HG02642 (cell line): ENCODE results near the gene ZNF747.

ENCODE experiments used
- ATAC-seq: cut with Tn5 transposase; IDR thresholded peaks from one replicate; pipeline ENCODE4 v1.9.1; 2021; ENCODE audit warnings: mild to moderate bottlenecking; ENCODE audit not compliant: unreplicated experiment, poor library complexity

The ZNF747 gene

DNA sequence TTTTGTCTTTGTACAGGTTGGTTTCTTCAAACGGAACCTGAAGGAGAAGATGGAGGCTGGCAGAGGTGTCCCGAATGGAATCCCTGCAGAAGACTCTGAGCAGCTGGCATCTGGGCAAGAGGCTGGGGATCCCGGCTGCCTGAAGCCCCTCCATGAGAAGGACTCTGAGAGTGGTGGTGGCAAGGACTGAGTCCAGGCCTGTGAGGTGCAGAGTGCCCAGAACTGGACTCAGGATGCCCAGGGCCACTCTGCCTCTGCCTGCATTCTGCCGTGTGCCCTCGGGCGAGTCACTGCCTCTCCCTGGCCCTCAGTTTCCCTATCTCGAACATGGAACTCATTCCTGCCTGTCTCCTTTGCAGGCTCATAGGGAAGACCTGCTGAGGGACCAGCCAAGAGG lies 13.2 kb downstream of the ZNF747 start:
- ATAC-seq: no peak

DNA sequence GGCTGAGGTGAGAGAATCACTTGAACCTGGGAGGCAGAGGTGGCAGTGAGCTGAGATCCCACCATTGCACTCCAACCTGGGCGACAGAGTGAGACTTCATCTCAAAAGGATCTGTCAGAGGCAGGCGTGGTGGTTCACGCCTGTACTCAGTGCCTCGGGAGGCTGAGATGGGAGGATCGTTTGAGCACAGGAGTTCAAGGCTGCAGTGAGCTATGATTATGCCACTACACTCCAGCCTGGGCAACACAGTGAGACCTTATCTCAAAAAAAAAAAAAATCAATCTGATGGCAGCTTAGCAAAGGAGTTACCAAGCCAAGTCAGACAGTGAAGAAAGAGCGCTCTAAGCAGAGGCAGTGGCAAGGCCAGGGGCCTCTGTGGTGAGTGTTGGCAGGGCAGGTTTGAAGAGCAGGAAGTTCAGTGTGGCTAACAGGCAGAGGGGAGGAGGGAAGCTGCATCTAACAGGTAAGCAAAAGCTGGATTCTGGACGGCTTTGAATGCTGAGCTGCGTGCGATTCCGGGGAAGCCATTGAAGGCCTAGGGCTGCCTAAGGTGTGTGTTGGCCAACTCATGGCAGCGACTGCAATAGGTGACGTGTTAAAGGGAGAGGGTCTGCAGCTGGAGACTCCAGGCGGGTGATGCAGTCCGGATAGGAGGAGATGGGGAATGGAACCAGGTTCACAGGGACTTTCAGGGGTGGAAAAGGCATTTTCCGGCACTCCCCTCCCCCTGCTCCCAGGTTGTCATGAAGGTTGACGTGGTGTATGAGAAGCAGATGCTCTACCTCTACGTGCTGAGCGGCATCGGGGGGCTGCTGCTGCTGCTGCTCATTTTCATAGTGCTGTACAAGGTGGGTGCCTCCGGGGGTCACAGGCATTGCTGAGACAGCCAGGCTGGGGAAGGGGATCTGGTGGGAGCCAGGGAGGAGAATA lies 15.3 kb downstream of the ZNF747 start:
- ATAC-seq: no peak

DNA sequence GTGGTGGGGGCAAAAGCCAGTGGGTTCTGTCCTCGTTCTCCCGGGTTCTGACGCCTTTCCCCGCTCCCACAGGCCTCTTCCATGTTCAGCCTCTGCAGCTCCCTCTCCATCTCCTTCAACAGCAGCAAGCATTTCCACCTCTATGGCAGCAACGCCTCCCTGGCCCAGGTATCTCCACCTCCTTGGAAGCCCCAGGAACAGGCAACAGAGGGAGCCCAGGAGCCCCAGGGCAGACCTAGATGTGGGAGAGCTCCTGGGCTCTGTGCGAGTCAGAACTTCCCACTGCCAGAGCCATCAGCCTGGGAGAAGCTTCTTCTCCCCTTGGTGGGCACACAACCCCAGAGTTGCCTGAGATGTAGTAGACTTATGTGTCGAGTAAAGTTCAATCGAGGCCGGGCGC lies 16.1 kb downstream of the ZNF747 start:
- no peak for ATAC-seq

DNA sequence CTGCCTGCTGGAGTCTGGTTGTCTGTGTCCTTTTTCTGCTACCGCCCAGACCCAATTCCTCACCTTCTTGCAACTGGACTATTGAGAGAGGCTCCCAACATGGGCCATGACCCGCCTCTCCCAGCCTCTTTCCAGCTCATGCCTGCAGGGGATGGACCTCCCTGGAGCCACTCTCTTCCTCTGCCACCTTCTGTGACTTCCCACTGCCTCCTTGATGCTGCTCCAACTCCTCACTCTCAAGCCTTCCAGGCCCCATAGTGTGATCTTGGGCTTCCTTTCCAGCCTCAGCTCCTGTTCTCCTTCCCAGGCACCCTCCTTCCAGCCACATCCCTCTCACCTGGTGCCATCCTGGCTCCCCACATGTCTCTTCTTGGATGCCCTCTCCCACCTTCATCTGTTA lies 19.4 kb downstream of the ZNF747 start:
- no peak for ATAC-seq

DNA sequence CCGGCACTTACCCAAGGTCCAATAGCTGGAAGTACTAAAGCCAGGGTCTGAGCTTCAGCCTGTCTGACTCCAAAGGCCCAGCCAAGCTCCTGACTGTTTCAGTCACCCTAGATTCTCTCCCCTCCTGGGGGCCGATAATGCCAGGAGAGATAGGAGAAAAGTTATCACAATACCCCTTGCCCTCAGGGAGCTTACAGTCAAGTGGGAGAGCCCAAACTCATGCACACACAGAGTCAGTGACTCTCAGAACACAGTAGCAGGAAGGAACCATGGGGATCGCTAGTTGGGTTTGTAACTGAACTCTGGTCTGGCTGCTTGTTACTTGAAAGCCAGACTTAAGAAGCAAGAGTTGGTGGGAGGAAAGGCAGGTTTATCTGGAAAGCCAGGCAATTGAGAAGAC lies 23.1 kb downstream of the ZNF747 start:
- no peak for ATAC-seq

DNA sequence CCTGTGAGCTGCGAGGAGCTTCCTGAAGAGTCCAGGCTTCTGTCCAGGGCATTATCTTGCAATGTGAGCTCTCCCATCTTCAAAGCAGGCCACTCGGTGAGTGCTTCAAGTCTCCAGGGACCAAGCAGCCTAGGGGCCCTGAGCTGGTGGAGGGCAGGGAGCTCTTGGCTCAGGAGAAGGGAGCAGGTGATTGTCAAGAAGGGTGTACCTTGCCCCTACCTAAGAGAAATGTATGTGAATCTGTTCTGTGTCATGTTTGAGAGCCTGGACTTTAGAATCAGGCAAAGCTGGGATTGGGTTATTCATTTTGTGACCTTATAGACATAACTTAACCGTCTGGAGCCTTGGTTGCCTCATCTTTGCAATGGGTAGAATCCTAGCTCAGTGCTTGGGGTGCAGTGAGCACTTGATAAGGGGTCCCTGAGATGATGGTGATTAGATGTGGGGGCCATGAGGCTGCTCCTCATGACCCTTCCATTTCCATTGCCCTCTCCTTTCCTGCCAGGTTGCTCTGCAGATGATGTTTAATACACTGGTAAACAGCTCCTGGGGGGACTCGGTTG lies 24.2 kb downstream of the ZNF747 start:
- no peak for ATAC-seq

DNA sequence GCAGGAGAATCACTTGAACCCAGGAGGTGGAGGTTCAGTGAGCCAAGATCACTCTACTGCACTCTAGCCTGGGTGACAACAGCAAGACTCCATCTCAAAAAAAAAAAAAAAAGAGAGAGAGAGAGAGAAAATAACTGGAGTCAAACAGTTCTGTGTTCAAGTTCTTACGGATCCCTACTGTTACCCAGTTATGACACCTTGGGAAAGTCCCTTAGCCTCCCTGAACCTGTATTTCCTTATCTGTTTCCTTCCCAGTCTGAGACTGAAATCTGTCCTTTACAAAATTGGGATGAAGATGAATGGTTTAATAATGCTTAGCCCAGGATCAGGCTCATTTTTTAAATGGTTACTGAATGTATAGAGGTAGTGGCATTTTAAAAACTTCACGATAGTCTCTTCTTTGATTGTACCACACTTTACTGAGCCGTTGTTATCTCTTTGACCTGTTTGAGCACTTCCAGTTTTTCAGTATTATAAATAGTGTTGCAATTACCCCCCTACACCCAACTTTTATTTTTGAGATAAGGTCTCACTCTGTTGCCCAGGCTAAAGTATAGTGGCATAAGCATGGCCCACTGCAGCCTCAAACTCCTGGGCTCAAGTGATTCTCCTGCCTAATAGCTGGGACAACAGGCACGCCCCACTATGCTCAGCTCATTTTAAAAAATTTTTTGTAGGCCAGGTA lies 25.4 kb downstream of the ZNF747 start:
- ATAC-seq: no peak

DNA sequence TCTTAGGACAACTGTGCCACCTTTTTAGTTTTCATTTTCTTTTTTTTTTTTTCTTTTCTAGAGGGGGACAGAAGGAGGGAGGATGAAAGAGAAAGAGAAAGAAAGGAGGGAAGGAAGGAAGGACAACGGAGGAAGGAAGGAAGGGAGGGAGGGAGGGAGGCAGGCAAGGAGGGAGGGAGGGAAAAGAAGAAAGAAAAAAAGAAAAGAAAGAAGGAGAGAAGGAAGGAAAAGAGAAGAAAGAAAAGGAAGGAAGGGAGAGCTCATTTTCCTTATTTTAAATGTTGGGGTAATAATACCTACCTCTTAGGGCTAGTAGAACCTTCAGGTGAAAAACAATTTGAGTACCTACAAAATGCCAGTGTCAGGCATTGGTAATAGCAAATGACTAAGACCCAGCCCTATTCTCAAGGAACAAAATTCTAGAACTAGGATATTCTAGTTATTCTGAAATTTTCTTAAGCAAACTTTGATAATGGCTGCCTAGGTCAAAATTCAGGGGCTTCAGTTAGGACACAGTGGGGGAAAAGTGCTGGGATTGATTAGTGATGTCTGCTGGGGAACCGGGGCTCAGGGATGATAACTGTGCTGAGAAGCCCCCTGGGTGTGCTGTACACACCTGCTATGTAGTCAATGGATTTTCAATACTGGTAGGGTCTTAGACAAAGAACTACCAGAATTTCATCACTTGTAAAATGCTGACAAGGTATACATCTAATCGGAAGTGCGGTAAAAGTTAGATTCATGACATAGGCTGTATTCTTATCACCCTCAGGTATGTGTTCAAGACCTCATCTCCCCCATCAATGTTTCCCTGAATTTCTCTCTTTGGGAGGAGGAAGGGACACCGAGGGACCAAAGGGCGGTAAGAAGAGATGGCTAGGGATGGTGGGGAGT lies 31.0 kb downstream of the ZNF747 start:
- ATAC-seq: no peak

DNA sequence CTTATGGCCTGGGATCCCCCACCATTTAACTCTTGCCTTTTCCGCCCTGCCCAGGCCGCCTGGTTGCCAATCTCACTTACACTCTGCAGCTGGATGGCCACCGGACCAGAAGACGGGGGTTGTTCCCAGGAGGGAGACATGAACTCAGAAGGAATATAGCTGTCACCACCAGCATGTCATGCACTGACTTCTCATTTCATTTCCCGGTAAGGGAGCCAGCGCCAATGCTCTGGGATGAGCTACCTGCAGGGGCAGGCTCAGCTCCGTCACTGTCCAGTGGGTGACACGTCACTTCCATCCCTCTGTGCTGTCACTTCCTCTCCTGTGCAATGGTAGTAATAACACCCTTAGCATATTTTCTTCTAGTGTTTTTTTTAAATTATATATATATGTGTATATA lies 35.4 kb downstream of the ZNF747 start:
- ATAC-seq: no peak

DNA sequence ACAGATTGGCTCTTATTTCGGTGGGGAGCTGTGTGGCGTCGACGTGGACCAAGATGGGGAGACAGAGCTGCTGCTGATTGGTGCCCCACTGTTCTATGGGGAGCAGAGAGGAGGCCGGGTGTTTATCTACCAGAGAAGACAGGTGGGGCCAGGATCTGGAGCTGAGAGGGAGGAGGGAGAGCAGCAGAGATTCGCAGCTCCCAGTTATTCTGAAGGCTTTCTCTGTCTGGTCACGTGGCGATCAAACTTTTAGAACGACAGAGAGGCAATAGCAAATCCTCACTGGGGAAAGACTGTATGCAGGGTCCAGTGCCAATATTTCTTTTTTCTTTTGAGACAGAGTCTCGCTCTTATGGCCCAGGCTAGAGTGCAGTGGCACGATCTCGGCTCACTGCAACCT lies 39.9 kb downstream of the ZNF747 start:
- ATAC-seq: no peak

DNA sequence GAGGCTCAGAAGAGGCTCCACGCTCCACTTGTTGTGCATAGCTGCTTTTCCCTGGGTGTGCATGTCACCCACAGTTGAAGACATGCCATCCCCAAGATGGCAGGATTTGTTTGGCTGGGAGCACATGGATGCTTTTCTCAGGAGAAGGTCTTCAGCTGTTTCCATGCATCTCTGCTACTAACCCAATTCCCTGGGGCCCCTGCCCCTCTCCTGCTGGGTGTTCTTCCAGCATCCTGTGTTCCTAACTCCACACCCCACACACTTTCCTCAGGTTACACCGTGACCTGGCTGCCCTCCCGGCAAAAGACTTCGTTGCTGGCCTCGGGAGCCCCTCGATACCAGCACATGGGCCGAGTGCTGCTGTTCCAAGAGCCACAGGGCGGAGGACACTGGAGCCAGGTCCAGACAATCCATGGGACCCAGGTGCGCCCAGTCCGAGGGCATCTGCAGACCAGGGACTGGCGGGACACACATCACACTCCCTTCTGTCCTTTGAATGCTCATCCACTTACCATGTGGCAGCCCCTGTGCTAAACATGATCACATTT lies 40.6 kb downstream of the ZNF747 start:
- ATAC-seq: no peak

DNA sequence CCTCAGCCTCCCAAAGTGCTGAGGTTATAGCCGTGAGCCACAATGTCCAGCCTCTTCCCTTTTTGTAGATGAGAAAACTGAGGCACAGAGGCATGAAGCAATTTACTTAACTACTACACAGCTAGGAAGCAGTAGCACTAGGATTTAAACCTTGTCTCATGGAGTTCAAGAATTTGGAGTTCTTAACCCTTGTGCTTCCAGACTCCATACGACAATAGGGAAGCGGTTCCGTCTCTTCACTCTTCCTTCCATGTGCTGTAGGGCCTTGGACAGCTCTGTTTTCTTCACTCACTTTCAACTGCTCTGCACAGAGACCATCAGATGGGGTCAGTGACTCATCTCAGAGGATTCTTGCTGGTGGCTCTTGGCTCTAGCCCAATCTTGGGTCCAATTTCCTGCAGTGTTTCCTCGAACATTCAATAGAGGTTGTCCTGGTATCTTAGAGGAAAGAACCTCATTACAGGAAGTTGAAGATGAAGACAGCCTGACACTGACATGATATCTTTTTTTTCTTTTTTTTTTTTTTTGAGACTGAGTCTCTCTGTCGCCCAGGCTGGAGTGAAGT lies 42.8 kb downstream of the ZNF747 start:
- no peak for ATAC-seq

DNA sequence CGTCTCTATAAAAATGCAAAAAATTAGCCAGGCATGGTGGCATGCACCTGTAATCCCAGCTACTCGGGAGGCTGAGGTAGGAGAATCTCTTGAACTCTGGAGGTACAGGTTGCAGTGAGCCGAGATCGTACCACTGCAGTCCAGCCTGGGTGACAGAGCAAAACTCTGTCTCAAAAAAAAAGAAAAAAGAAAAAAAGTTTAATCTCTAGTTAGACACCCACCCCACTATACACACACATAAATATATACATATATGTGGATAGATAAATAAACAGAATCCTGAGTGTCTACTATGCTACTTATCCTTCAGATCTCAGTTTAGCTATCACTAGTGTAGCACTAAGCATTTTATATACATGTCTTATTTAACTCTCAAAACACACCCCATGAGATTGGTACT lies 43.4 kb downstream of the ZNF747 start:
- no peak for ATAC-seq

DNA sequence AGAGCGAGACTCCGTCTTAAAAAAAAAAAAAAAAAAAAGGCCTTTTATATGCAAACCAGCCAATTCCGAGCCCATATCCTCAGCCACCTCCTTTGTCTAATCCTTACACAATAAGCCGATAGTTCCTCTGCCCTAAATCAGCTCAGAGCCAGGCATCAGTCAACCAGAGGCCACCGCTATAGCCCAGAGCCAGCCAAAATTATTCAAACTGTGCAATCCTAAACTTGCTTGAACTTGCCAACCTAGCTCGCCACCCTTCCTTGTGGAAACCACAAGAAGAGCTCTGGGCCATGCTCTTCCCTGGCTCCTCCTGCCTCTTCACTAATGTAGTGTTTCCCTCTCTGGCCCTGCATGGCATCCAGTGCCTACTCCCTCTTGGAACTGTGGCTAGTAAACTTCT lies 44.4 kb downstream of the ZNF747 start:
- ATAC-seq: no peak

DNA sequence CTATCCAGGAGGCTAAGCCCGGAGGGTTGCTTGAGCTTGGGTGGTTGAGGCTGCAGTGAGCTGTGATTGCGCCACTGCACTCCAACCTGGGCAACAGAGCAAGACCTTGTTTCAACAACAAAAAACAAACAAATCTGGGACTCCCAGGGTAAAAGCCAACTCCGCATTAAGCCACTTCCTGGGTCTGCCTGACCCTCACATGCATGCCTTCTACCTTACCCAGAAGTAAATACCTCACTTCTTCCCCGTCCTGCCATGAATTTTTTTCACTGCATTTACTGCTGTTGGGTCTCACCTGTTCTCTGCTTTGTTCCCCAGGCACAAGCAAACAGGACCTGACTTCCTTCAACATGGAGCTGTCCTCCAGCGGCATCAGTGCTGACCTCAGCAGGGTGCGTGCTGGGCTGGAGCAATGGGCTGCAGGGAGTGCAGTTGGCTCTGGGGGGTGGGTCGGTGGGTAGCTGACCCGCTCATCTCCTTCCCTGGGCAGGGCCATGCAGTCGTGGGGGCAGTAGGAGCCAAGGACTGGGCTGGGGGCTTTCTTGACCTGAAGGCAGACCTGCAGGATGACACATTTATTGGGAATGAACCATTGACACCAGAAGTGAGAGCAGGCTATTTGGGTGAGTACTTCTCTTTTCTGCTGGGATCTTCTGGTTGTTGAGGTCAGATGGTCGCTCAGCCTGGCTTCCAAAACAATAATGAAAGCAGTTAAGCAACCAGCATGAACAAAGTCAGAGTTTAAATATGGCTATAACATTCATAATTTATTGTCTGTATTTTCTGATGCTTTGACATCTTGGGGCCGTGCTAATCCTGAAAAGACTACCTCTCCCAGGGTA lies 45.7 kb downstream of the ZNF747 start:
- ATAC-seq: no peak

DNA sequence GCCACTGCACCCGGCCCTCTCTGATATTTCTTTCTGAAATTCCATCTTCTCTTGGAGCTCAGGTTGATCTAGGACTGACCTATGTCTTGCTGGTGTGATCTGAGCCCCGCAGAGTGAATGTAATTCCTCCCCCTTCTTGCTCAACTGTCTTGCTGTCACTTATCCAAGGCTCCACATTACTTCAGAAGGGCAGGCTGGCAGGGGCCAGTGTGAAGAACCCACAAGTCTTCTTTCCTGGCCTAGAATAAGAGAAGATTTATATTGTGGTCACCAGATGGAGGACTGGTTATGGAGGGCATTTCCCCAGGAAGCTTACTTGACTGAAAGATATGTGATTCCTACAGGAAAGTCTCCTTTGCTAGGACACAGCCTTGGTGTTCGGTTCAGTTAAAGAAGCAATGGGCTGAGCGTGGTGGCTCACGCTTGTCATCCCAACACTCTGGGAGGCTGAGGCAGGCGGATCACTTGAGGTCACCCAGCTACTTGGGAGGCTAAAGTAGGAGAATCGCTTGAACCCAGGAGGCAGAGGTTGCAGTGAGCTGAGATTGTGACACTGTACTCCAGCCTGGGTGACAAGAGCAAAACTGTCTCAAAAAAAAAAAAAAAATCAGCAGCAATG lies 48.7 kb downstream of the ZNF747 start:
- ATAC-seq: no peak

DNA sequence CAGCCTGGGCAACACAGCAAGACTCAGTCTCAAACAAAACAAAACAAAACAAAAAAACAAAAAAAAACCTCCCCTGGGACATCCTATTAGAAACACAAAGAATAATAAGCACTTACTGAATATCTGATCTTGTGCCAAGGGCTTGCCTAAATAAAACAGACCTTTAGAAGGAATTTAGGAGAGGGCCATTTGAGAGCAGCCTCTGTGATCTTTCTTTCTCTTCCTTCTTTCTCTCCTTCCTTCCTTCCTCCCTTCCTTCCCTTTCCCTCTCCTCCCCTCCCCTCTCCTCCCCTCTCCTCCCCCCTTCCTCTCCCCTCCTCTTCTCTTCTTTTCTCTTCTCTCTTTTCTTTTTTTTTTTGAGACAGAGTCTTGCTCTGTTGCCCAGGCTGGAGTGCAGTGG lies 49.8 kb downstream of the ZNF747 start:
- no peak for ATAC-seq

DNA sequence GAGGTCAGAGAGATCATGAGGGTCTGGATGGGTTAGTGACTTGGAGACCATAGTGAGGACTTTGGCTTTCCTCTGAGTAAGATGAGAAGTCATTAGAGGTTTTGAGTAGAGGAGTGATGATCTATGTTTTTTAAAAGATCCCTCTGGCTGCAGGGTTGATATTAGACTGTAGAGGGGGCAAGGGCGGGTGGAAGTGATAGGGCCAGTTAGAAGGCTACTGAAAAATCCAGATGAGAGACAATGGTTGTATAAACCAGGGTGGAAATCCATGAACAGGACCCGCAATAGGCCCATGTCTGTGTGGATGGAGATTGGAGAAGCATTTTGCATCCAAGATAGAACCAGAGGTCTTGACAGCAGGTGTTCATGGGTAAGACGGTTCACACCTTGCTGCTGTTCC lies 52.3 kb downstream of the ZNF747 start:
- ATAC-seq: no peak

DNA sequence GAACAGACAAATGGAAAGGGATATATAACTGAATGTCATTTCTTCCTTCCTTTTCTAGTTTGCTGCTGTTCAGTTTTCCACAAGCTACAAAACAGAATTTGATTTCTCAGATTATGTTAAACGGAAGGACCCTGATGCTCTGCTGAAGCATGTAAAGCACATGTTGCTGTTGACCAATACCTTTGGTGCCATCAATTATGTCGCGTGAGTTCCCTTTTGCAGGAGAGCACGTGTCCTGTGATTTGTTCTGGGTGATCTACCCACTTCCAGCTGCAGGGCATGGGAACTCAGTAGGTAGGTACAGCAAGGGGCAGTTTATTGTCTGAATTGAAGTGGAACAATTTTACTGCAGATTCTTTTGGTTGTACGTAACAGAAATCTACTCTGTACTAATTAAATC lies 53.3 kb downstream of the ZNF747 start:
- ATAC-seq: no peak
